Measurements from ENCODE around the gene FAM219A.

Gene FAM219A

GRCh38 chr9:34412336-34412735 is 46.0 kb downstream of the FAM219A start:
- H3K4me3 ChIP-seq (ENCODE audit: control insufficient read depth, low read depth, low read length): no peak overlapping the region
- no peak for DNase-seq (ENCODE audit: low read depth)
- TF ChIP-seq CTCF (conservative IDR thresholded peaks at IDR 0.05; ENCODE audit: control insufficient read depth, insufficient read depth, low read depth, low read length): no peak

- TF ChIP-seq CTCF (conservative IDR thresholded peaks at IDR 0.05; ENCODE audit: control insufficient read depth, insufficient read depth, low read depth, low read length): no peak
These were observed 49.2 kb downstream of the FAM219A start for GRCh38 chr9:34409154-34409553.

GRCh38 chr9:34408173-34408572 is 50.2 kb downstream of the FAM219A start:
- no peak for TF ChIP-seq CTCF (conservative IDR thresholded peaks at IDR 0.05; ENCODE audit: control insufficient read depth, insufficient read depth, low read depth, low read length)
- H3K4me3 ChIP-seq (ENCODE audit: control insufficient read depth, low read depth, low read length): no peak overlapping the region
- no peak for DNase-seq (ENCODE audit: low read depth)

More at GRCh38 chr9:34409154-34409553, 49.2 kb downstream of the FAM219A start:
- H3K4me3 ChIP-seq (ENCODE audit: control insufficient read depth, low read depth, low read length): no peak overlapping the region
- no peak for DNase-seq (ENCODE audit: low read depth)

- H3K4me3 ChIP-seq (ENCODE audit: control insufficient read depth, low read depth, low read length): no peak overlapping the region
- no peak for DNase-seq (ENCODE audit: low read depth)
- no peak for TF ChIP-seq CTCF (conservative IDR thresholded peaks at IDR 0.05; ENCODE audit: control insufficient read depth, insufficient read depth, low read depth, low read length)
These were observed 52.2 kb downstream of the FAM219A start for GRCh38 chr9:34406219-34406618.

- DNase-seq (ENCODE audit: low read depth): peak; percentile 65
- no peak overlapping the region for H3K4me3 ChIP-seq (ENCODE audit: control insufficient read depth, low read depth, low read length)
- no peak for TF ChIP-seq CTCF (conservative IDR thresholded peaks at IDR 0.05; ENCODE audit: control insufficient read depth, insufficient read depth, low read depth, low read length)
These were observed 52.7 kb downstream of the FAM219A start for GRCh38 chr9:34405719-34406118.

GRCh38 chr9:34403554-34404380 is 54.6 kb downstream of the FAM219A start:
- DNase-seq (ENCODE audit: low read depth): peak; percentile 89
- TF ChIP-seq CTCF (conservative IDR thresholded peaks at IDR 0.05; ENCODE audit: control insufficient read depth, insufficient read depth, low read depth, low read length): peak; percentile 99
- no peak overlapping the region for H3K4me3 ChIP-seq (ENCODE audit: control insufficient read depth, low read depth, low read length)

All from fibroblast of mammary gland (primary cell).